K562 (cell line): ENCODE data around the gene ETS2. TPM values are rescaled to one million over a fixed set of nuclear protein-coding genes. Genes with fewer than 3 reads are reported as not detected.

Experiments used
- ATAC-seq: fragments of 200-7000 bp; cut with Tn5 transposase; 3 replicates; pipeline ENCODE4 v1.9.1; 2020; ENCODE audit warnings: moderate library complexity
- BruUV-seq: library from RNA; stranded (reverse); fragments of 400-500 nt; replicated peaks from 2 replicates; lab custom pipeline; 2021; lab: Mats Ljungman, UMichigan
- CTCF ChIA-PET: fragments of 300-600 bp; formaldehyde crosslinking; extraction: SDS; loops from one replicate; lab custom pipeline; 2021; ENCODE audit warnings: low intra/inter-chr PET ratio; lab: Yijun Ruan, JAX
- POLR2A ChIA-PET: fragments of 300-600, 350-650 bp; sonication (Branson Sonifier 250); formaldehyde crosslinking; extraction: SDS; loops from one replicate; lab custom pipeline; 2021; ENCODE audit warnings: antibody characterized with exemption, inconsistent platforms; lab: Yijun Ruan, JAX
- DNase-seq, 4 experiments: peaks; one replicate each; pipeline versions ENCODE4 v3.0.0 to v3.0.0-alpha.2; 2011 to 2018; ENCODE audit warnings: low spot score in 3 of 4, mixed read lengths in 3 of 4; ENCODE audit errors: extremely low read depth in 1 of 4
- FAIRE-seq: peaks from 2 replicates; lab custom pipeline; 2011; peaks lifted over from hg19 to GRCh38; lab: Jason Lieb, UNC
- H2AFZ ChIP-seq: 2 replicates; pipeline ENCODE4 v1.6.0; 2011; ENCODE audit warnings: low read depth, low read length, control low read depth, inconsistent platforms
- H3K27ac ChIP-seq: fragments of 200-600 bp; 3 replicates; pipeline ENCODE4 v1.8.0; 2011; ENCODE audit warnings: low read depth, mild to moderate bottlenecking, control low read depth, inconsistent platforms, low read length, moderate library complexity, mixed read lengths; ENCODE audit errors: extremely low read depth
- H3K27me3 ChIP-seq, 2 experiments: fragments of 300-600 bp in 1 of 2; 2 replicates in 1 of 2; 3 replicates in 1 of 2; pipeline versions ENCODE4 v1.6.0 to v1.8.0; 2011; ENCODE audit warnings: inconsistent platforms in 2 of 2, low read length in 2 of 2, mild to moderate bottlenecking in 1 of 2, mixed read lengths in 1 of 2, moderate library complexity in 1 of 2; ENCODE audit not compliant: control insufficient read depth in 2 of 2, insufficient read depth in 2 of 2
- H3K36me3 ChIP-seq: fragments of 300-600 bp; 3 replicates; pipeline ENCODE4 v1.8.0; 2011; ENCODE audit warnings: mild to moderate bottlenecking, low read length, inconsistent platforms; ENCODE audit not compliant: control insufficient read depth, insufficient read depth
- H3K4me1 ChIP-seq, 2 experiments: fragments of 200-600 bp in 1 of 2; replicated peaks in 1 of 2; 2 replicates in 1 of 2; 3 replicates in 1 of 2; pipeline versions ENCODE4 v1.5.1 to v1.8.0; 2011; ENCODE audit warnings: inconsistent platforms in 2 of 2, low read length in 2 of 2, mild to moderate bottlenecking in 1 of 2, mixed read lengths in 1 of 2, moderate library complexity in 1 of 2; ENCODE audit not compliant: control insufficient read depth in 2 of 2, insufficient read depth in 2 of 2
- H3K4me2 ChIP-seq: 2 replicates; pipeline ENCODE4 v1.6.1; 2011; ENCODE audit warnings: low read length, control low read depth, inconsistent platforms, mixed read lengths; ENCODE audit not compliant: insufficient read depth
- H3K4me3 ChIP-seq: fragments of 200-600 bp; sonication (generic), shearing (Covaris generic); 2 replicates; pipeline ENCODE4 v1.5.1; 2016; ENCODE audit warnings: control low read depth, inconsistent platforms
- H3K79me2 ChIP-seq: fragments of 200-600 bp; 3 replicates; pipeline ENCODE4 v1.8.0; 2011; ENCODE audit warnings: low read length, inconsistent platforms; ENCODE audit not compliant: control insufficient read depth, insufficient read depth
- H3K9ac ChIP-seq, 2 experiments: 2 replicates each; pipeline versions ENCODE4 v1.6.0 to v1.6.1; 2011; ENCODE audit warnings: low read depth in 2 of 2, low read length in 2 of 2, control low read depth in 1 of 2, inconsistent platforms in 1 of 2, mild to moderate bottlenecking in 1 of 2, mixed read lengths in 1 of 2; ENCODE audit not compliant: insufficient read depth in 1 of 2
- H3K9me1 ChIP-seq: one replicate; pipeline ENCODE4 v1.6.0; 2011; ENCODE audit warnings: inconsistent platforms, mild to moderate bottlenecking, low read length, moderate library complexity; ENCODE audit not compliant: control insufficient read depth, insufficient read depth
- H3K9me3 ChIP-seq: replicated peaks from 2 replicates; pipeline ENCODE4 v1.5.1; 2011; ENCODE audit warnings: low read depth, low read length, inconsistent platforms; ENCODE audit not compliant: control insufficient read depth, insufficient read depth
- H4K20me1 ChIP-seq: replicated peaks from 2 replicates; pipeline ENCODE4 v1.6.1; 2011; ENCODE audit warnings: low read length, inconsistent platforms, mixed read lengths; ENCODE audit not compliant: control insufficient read depth, insufficient read depth
- BRD9 ChIP-seq: fragments of 450-650 bp; IDR thresholded peaks from 2 replicates; pipeline ENCODE4 v1.6.1; 2018; ENCODE audit warnings: low read depth; ENCODE audit not compliant: partially characterized antibody
- CBFB ChIP-seq: sonication (generic); formaldehyde crosslinking; IDR thresholded peaks from 2 replicates; pipeline ENCODE4 v1.4.0; 2020; ENCODE audit warnings: mild to moderate bottlenecking, missing genetic modification reagents
- HDAC3 ChIP-seq: fragments of 450-650 bp; IDR thresholded peaks from 2 replicates; pipeline ENCODE4 v1.6.1; 2018; ENCODE audit warnings: borderline replicate concordance, mild to moderate bottlenecking, moderate library complexity; ENCODE audit not compliant: partially characterized antibody
- PHF8 ChIP-seq: fragments of 200-600 bp; sonication (generic); IDR thresholded peaks from 2 replicates; pipeline ENCODE4 v1.6.1; 2012; ENCODE audit warnings: mixed run types, mild to moderate bottlenecking, inconsistent platforms, low read length, moderate library complexity, borderline replicate concordance
- ZFX ChIP-seq: sonication (generic); formaldehyde crosslinking; IDR thresholded peaks from 2 replicates; pipeline ENCODE4 v1.8.0; 2022; ENCODE audit warnings: mild to moderate bottlenecking, missing genetic modification reagents, moderate library complexity
- WGBS: fragments of 100-300 bp; shearing (Covaris generic); methylation state at CpG from one replicate; pipeline ENCODE4 v1.1.6; 2016; ENCODE audit warnings: low coverage, mixed read lengths; ENCODE audit not compliant: insufficient coverage; ENCODE audit errors: missing lambda C conversion rate; 5-methylcytosine and 5-hydroxymethylcytosine counted together
- in situ Hi-C: fragments of 300-500 bp; cut with MboI; formaldehyde crosslinking; loops from 4 replicates; pipeline ENCODE4 v1.15.0; 2018; ENCODE audit warnings: inconsistent platforms, mixed read lengths
- intact Hi-C: fragments of 100-400 bp; cut with micrococcal nuclease; formaldehyde crosslinking; loops from 2 replicates; pipeline ENCODE4 v1.14.2; 2022
- polyA plus RNA-seq, 8 experiments: library from polyadenylated mRNA; depleted of rRNA in 4 of 8; stranded (reverse) in 5 of 8; unstranded in 3 of 8; fragments of >200 nt; fragmentation: Nextera tagmentation in 2 of 8; fragmentation: Illumina TruSeq in 1 of 8; extraction: Ambion mirVana in 2 of 8; extraction: Trizol in 1 of 8; gene quantifications; 2 replicates each; pipeline versions ENCODE4 v1.2.1 to v1.2.3, GENCODE V29; 2011 to 2014; ENCODE audit warnings: inconsistent platforms in 1 of 8, missing spikeins in 1 of 8
- total RNA-seq, 7 experiments: library from RNA; depleted of rRNA in 6 of 7; stranded (reverse); fragments of >200 nt in 6 of 7; fragmentation: Illumina TruSeq in 2 of 7; extraction: Trizol in 2 of 7; gene quantifications; 2 replicates each; pipeline versions ENCODE4 v1.2.1 to v1.2.3, GENCODE V29; 2011 to 2021; ENCODE audit warnings: low replicate concordance in 1 of 7
- TF ChIP-seq, protein P1 (sequence below): fragments of 450-650 bp; formaldehyde crosslinking; IDR thresholded peaks from 2 replicates; pipeline ENCODE4 v1.4.0; 2020; ENCODE audit warnings: mild to moderate bottlenecking, moderate library complexity

ETS2 gene
- total and polyA plus RNA-seq, 9 of the 15 experiments (the other 6 are each of a cell fraction or from before 2014, with no cell fraction given) = 1.7 to 24.4 (median 12.2) TPM

DNA sequence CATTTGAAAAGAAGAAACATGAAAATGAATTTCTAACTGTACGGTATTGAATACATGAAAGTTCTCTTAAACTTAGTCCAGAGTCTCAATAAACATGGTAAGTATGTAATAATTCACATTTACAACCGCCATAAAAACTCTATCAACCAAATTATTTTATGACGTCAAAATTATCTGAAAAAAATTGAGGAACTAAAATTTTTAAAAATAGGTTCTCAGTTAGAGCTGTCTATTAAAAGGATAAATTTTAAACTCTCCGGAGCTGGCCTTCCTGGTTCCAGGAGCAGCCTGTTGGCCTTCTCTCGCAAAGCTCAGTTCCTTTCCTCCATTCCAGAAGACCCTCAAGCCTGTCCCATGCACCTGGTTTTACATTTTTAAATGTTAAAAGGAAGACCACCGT lies 18.7 kb upstream of the ETS2 start:
- no peak for DNase-seq
- Histone ChIP-seq H3K4me2 (no peak overlapping the region), H3K27me3 (no peaks in the 10 kb centered on the region), H3K9me3 (no peaks in the 10 kb centered on the region; the same call in 1 of the 2 replicates), H3K4me3 (no peak overlapping the region), H3K36me3 (no peaks in the 10 kb centered on the region), H3K27ac (no peak overlapping the region), H3K9me1 (no peaks in the 10 kb centered on the region), H2AFZ (no peak overlapping the region), H3K79me2 (no peaks in the 10 kb centered on the region), H3K9ac (no peak overlapping the region), H4K20me1 (no peaks in the 10 kb centered on the region), H3K4me1 (peaks cover 12 to 23% of the 10 kb centered on the region in 2 experiments; a peak in 4 of 5 replicates)
- TF ChIP-seq CBFB (CRISPR knock-in tag) = no peak
- TF ChIP-seq, protein P1, sequence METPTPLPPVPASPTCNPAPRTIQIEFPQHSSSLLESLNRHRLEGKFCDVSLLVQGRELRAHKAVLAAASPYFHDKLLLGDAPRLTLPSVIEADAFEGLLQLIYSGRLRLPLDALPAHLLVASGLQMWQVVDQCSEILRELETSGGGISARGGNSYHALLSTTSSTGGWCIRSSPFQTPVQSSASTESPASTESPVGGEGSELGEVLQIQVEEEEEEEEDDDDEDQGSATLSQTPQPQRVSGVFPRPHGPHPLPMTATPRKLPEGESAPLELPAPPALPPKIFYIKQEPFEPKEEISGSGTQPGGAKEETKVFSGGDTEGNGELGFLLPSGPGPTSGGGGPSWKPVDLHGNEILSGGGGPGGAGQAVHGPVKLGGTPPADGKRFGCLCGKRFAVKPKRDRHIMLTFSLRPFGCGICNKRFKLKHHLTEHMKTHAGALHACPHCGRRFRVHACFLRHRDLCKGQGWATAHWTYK (CRISPR knock-in tag) = no peak
- TF ChIP-seq ZFX (CRISPR knock-in tag) = no peak
- TF ChIP-seq BRD9 = no peak
- no peak for TF ChIP-seq HDAC3
- no peak for TF ChIP-seq PHF8
- ATAC-seq = no peak
- POLR2A ChIA-PET = interaction anchor here (0.6 to 2.2 kb wide), 8 partner anchors 11 to 22 kb away, joined by 3 to 7 read pairs (median 6); no protein-coding TSS in a partner anchor
- BruUV-seq = no TSS peak
- in situ Hi-C loops = no loop called here
- FAIRE-seq = no peak
- 33% methylated on average over 6 of the region's 6 CpGs for WGBS
- intact Hi-C loops = no loop called here
- CTCF ChIA-PET = no interaction called here
